H1 (cell line): ENCODE measurements around the gene MFNG. TPM values are rescaled to one million over a fixed set of nuclear protein-coding genes. Genes with fewer than 3 reads are reported as not detected.
A peak's percentile ranks its signal among the peaks of the same experiment; 100 is the strongest.

Experiments used
- CTCF ChIA-PET: fragments of 300-600 bp; sonication (Branson Sonifier 250); formaldehyde crosslinking; loops from one replicate; lab custom pipeline; 2021; ENCODE audit not compliant: partially characterized antibody; lab: Charles Lee
- POLR2A ChIA-PET: fragments of 300-600 bp; sonication (Branson Sonifier 250); formaldehyde crosslinking; loops from one replicate; lab custom pipeline; 2021; ENCODE audit warnings: inconsistent platforms; ENCODE audit not compliant: partially characterized antibody; lab: Charles Lee
- DNase-seq, 2 experiments: peaks; one replicate each; pipeline versions ENCODE4 v3.0.0 to v3.0.0-alpha.2; 2010 to 2022; ENCODE audit warnings: low spot score in 2 of 2, low read depth in 1 of 2, mixed read lengths in 1 of 2
- FAIRE-seq: peaks from 2 replicates; lab custom pipeline; 2011; peaks lifted over from hg19 to GRCh38; lab: Jason Lieb, UNC
- H2AFZ ChIP-seq: 2 replicates; pipeline ENCODE4 v1.8.1; 2012; ENCODE audit warnings: low read length, inconsistent platforms
- H2AK5ac ChIP-seq: 2 replicates; pipeline ENCODE4 v1.6.1; 2013; ENCODE audit warnings: low read depth, low read length
- H2BK120ac ChIP-seq: replicated peaks from 2 replicates; pipeline ENCODE3; 2013; ENCODE audit warnings: low read depth, low read length, inconsistent platforms
- H2BK12ac ChIP-seq: 2 replicates; pipeline ENCODE4 v1.6.1; 2013; ENCODE audit warnings: low read depth, low read length
- H2BK15ac ChIP-seq: 2 replicates; pipeline ENCODE4 v1.6.1; 2013; ENCODE audit warnings: low read length
- H2BK20ac ChIP-seq: 2 replicates; pipeline ENCODE4 v1.6.1; 2013; ENCODE audit warnings: low read length
- H2BK5ac ChIP-seq: 2 replicates; pipeline ENCODE4 v1.6.1; 2013; ENCODE audit warnings: low read depth, low read length
- H3K14ac ChIP-seq: 2 replicates; pipeline ENCODE4 v1.6.1; 2013; ENCODE audit warnings: inconsistent platforms; ENCODE audit not compliant: insufficient read length
- H3K18ac ChIP-seq: 2 replicates; pipeline ENCODE4 v1.6.1; 2013; ENCODE audit warnings: low read length; ENCODE audit errors: extremely low read depth
- H3K23ac ChIP-seq: 2 replicates; pipeline ENCODE4 v1.6.1; 2013; ENCODE audit warnings: inconsistent platforms; ENCODE audit not compliant: insufficient read length
- H3K23me2 ChIP-seq: 2 replicates; pipeline ENCODE4 v1.6.1; 2013; ENCODE audit warnings: low read depth, low read length
- H3K27ac ChIP-seq: 2 replicates; pipeline ENCODE4 v1.6.1; 2011; ENCODE audit warnings: low read depth, low read length, inconsistent platforms
- H3K27me3 ChIP-seq, 4 experiments: replicated peaks in 1 of 4; 1 replicate in 1 of 4; 2 replicates in 3 of 4; pipeline versions ENCODE4 v1.6.1 to v1.8.1; 2011 to 2013; ENCODE audit warnings: low read length in 3 of 4, mild to moderate bottlenecking in 3 of 4, inconsistent platforms in 2 of 4, mixed read lengths in 2 of 4, moderate library complexity in 1 of 4; ENCODE audit not compliant: control insufficient read depth in 3 of 4, insufficient read depth in 3 of 4; ENCODE audit errors: extremely low read depth in 1 of 4
- H3K36me3 ChIP-seq, 4 experiments: 2 replicates each; pipeline versions ENCODE4 v1.6.1 to v1.8.1; 2011 to 2013; ENCODE audit warnings: mild to moderate bottlenecking in 4 of 4, low read length in 3 of 4, moderate library complexity in 2 of 4, control low read depth in 1 of 4, inconsistent platforms in 1 of 4; ENCODE audit not compliant: insufficient read depth in 4 of 4, control insufficient read depth in 2 of 4
- H3K4ac ChIP-seq: replicated peaks from 2 replicates; pipeline ENCODE3; 2013; ENCODE audit warnings: low read length, low read depth, mixed read lengths, inconsistent platforms; ENCODE audit not compliant: insufficient read length
- H3K4me1 ChIP-seq, 4 experiments: replicated peaks in 1 of 4; 1 replicate in 1 of 4; 2 replicates in 3 of 4; pipeline versions ENCODE4 v1.6.1 to v1.8.1; 2011 to 2013; ENCODE audit warnings: low read length in 3 of 4, inconsistent platforms in 2 of 4, mixed read lengths in 1 of 4; ENCODE audit not compliant: insufficient read depth in 4 of 4, control insufficient read depth in 3 of 4
- H3K4me2 ChIP-seq, 2 experiments: 2 replicates each; pipeline versions ENCODE4 v1.6.1 to v1.8.1; 2011 to 2013; ENCODE audit warnings: low read depth in 2 of 2, low read length in 2 of 2, control low read depth in 1 of 2, inconsistent platforms in 1 of 2, mild to moderate bottlenecking in 1 of 2; ENCODE audit not compliant: insufficient read depth in 1 of 2
- H3K4me3 ChIP-seq, 4 experiments: fragments of 200-600, 300-600 bp in 1 of 4; sonication (generic), shearing (Covaris generic), sonication (Bioruptor Twin) in 1 of 4; 2 replicates each; pipeline versions ENCODE4 v1.5.1 to v1.8.1; 2011 to 2016; ENCODE audit warnings: low read length in 4 of 4, low read depth in 3 of 4, control low read depth in 2 of 4, inconsistent platforms in 2 of 4, mild to moderate bottlenecking in 2 of 4, mixed read lengths in 1 of 4, moderate library complexity in 1 of 4; ENCODE audit not compliant: insufficient read depth in 2 of 4; ENCODE audit errors: extremely low read depth in 1 of 4
- H3K56ac ChIP-seq: replicated peaks from 2 replicates; pipeline ENCODE3; 2013; ENCODE audit warnings: low read depth, mild to moderate bottlenecking, mixed read lengths, low read length, inconsistent platforms; ENCODE audit not compliant: insufficient read length
- H3K79me1 ChIP-seq: 2 replicates; pipeline ENCODE4 v1.6.1; 2013; ENCODE audit warnings: low read depth, low read length, control low read depth
- H3K79me2 ChIP-seq, 2 experiments: 2 replicates each; pipeline versions ENCODE4 v1.6.1 to v1.8.1; 2012 to 2013; ENCODE audit warnings: low read length in 2 of 2, mild to moderate bottlenecking in 2 of 2, inconsistent platforms in 1 of 2; ENCODE audit not compliant: insufficient read depth in 2 of 2, control insufficient read depth in 1 of 2
- H3K9ac ChIP-seq, 4 experiments: replicated peaks in 1 of 4; 1 replicate in 1 of 4; 2 replicates in 3 of 4; pipeline versions ENCODE4 v1.6.1 to v1.8.1; 2011 to 2013; ENCODE audit warnings: low read depth in 3 of 4, low read length in 3 of 4, control low read depth in 2 of 4, mild to moderate bottlenecking in 2 of 4, moderate library complexity in 2 of 4, inconsistent platforms in 1 of 4; ENCODE audit errors: extremely low read depth in 1 of 4
- H3K9me3 ChIP-seq, 2 experiments: 2 replicates each; pipeline versions ENCODE4 v1.6.1 to v1.8.1; 2012 to 2013; ENCODE audit warnings: mild to moderate bottlenecking in 2 of 2, moderate library complexity in 2 of 2, control low read depth in 1 of 2, inconsistent platforms in 1 of 2, low read depth in 1 of 2, low read length in 1 of 2, mixed read lengths in 1 of 2; ENCODE audit not compliant: insufficient read depth in 2 of 2
- H4K20me1 ChIP-seq, 2 experiments: replicated peaks in 1 of 2; 2 replicates each; pipeline versions ENCODE3 to v1.8.1; 2011 to 2013; ENCODE audit warnings: inconsistent platforms in 2 of 2, low read length in 2 of 2, mild to moderate bottlenecking in 1 of 2; ENCODE audit not compliant: insufficient read depth in 2 of 2, control insufficient read depth in 1 of 2
- H4K5ac ChIP-seq: 2 replicates; pipeline ENCODE4 v1.6.1; 2013; ENCODE audit warnings: low read length, low read depth, mixed read lengths, inconsistent platforms; ENCODE audit not compliant: insufficient read length
- H4K8ac ChIP-seq: 2 replicates; pipeline ENCODE4 v1.8.0; 2013; ENCODE audit warnings: mild to moderate bottlenecking, moderate library complexity, low read length, inconsistent platforms; ENCODE audit not compliant: insufficient read depth; ENCODE audit errors: extremely low read depth
- H4K91ac ChIP-seq: replicated peaks from 2 replicates; pipeline ENCODE3; 2013; ENCODE audit warnings: low read length, mixed read lengths, inconsistent platforms; ENCODE audit not compliant: insufficient read length
- BACH1 ChIP-seq: IDR thresholded peaks from 2 replicates; pipeline ENCODE4 v1.6.1; 2012; ENCODE audit warnings: low read length, improper control_type of control experiment
- CTBP2 ChIP-seq: IDR thresholded peaks from 2 replicates; pipeline ENCODE4 v1.7.0; 2011; ENCODE audit warnings: borderline replicate concordance, mild to moderate bottlenecking, moderate library complexity, mixed read lengths, low read length; ENCODE audit not compliant: insufficient read depth, insufficient read length
- GABPA ChIP-seq: IDR thresholded peaks from 2 replicates; pipeline ENCODE4 v1.6.1; 2011; ENCODE audit warnings: mild to moderate bottlenecking, low read length, moderate library complexity, borderline replicate concordance; ENCODE audit not compliant: insufficient read depth
- HDAC6 ChIP-seq: IDR thresholded peaks from one replicate; pipeline ENCODE4 v1.7.1; 2012; ENCODE audit warnings: low read depth, mild to moderate bottlenecking, inconsistent platforms, low read length, moderate library complexity
- JUN ChIP-seq: IDR thresholded peaks from 2 replicates; pipeline ENCODE4 v1.6.1; 2011; ENCODE audit warnings: low read depth, mild to moderate bottlenecking, improper control_type of control experiment, low read length
- JUND ChIP-seq: IDR thresholded peaks from 2 replicates; pipeline ENCODE4 v1.6.1; 2011; ENCODE audit warnings: mild to moderate bottlenecking, improper control_type of control experiment, low read length
- KDM1A ChIP-seq: fragments of 200-600, 300-600 bp; sonication (generic); IDR thresholded peaks from 2 replicates; pipeline ENCODE4 v1.7.1; 2016; ENCODE audit warnings: mild to moderate bottlenecking, low read length, borderline replicate concordance
- POLR2A ChIP-seq, 2 experiments: IDR thresholded peaks; 1 replicate in 1 of 2; 2 replicates in 1 of 2; pipeline ENCODE4 v1.6.1; 2011; ENCODE audit warnings: low read depth in 2 of 2, low read length in 2 of 2, mild to moderate bottlenecking in 2 of 2; ENCODE audit errors: control extremely low read depth in 1 of 2
- RFX5 ChIP-seq: IDR thresholded peaks from 2 replicates; pipeline ENCODE4 v1.6.1; 2011; ENCODE audit warnings: low read depth, low read length, improper control_type of control experiment, borderline replicate concordance
- SAP30 ChIP-seq: fragments of 300-600 bp; sonication (generic); IDR thresholded peaks from 2 replicates; pipeline ENCODE4 v1.7.1; 2012; ENCODE audit warnings: low read length, moderate library complexity, mild to moderate bottlenecking, inconsistent platforms; ENCODE audit not compliant: insufficient read depth, insufficient replicate concordance
- SIX5 ChIP-seq: IDR thresholded peaks from 2 replicates; pipeline ENCODE4 v1.6.1; 2011; ENCODE audit warnings: mild to moderate bottlenecking, low read depth, low read length
- TAF7 ChIP-seq: optimal IDR thresholded peaks from 2 replicates; pipeline ENCODE3; 2011; ENCODE audit warnings: low read depth, mild to moderate bottlenecking, inconsistent platforms, low read length, moderate library complexity, borderline replicate concordance
- WGBS, 2 experiments: shearing (Covaris generic) in 1 of 2; methylation state at CpG; one replicate each; pipeline versions ENCODE4 v1.1.6 to v1.1.7; 2013 to 2015; ENCODE audit warnings: low lambda C conversion rate in 2 of 2, mixed read lengths in 2 of 2, inconsistent platforms in 1 of 2, low coverage in 1 of 2, missing lambda C conversion rate in 1 of 2; ENCODE audit not compliant: insufficient replicate concordance in 2 of 2, insufficient coverage in 1 of 2, insufficient read length in 1 of 2; ENCODE audit errors: extremely low coverage in 1 of 2, missing lambda C conversion rate in 1 of 2; 5-methylcytosine and 5-hydroxymethylcytosine counted together
- polyA plus RNA-seq, 7 experiments: library from polyadenylated mRNA; depleted of rRNA in 3 of 7; stranded (reverse) in 5 of 7; unstranded in 2 of 7; fragments of >200 nt in 5 of 7; fragments of 200-250 nt in 2 of 7; gene quantifications; 1 replicate in 5 of 7; 2 replicates in 1 of 7; 4 replicates in 1 of 7; pipeline versions ENCODE4 v1.2.1 to v1.2.3, GENCODE V29; 2011 to 2013; ENCODE audit warnings: missing spikeins in 2 of 7, mixed read lengths in 2 of 7
- total RNA-seq: library from RNA; stranded (reverse); fragmentation: NEBNext Ultra II Directional; extraction: Animal tissue kit (Norgen Biotek cat#: 25700); gene quantifications from 2 replicates; pipeline ENCODE4 v1.2.1, GENCODE V29; 2021
- TF ChIP-seq, protein P1 (sequence below): IDR thresholded peaks from 2 replicates; pipeline ENCODE4 v1.6.1; 2012; ENCODE audit warnings: inconsistent platforms

Gene MFNG
- total and polyA plus RNA-seq, 2 of the 8 experiments (the other 6 are each of a cell fraction or from before 2014, with no cell fraction given): 1.7 to 5.5 TPM

DNA sequence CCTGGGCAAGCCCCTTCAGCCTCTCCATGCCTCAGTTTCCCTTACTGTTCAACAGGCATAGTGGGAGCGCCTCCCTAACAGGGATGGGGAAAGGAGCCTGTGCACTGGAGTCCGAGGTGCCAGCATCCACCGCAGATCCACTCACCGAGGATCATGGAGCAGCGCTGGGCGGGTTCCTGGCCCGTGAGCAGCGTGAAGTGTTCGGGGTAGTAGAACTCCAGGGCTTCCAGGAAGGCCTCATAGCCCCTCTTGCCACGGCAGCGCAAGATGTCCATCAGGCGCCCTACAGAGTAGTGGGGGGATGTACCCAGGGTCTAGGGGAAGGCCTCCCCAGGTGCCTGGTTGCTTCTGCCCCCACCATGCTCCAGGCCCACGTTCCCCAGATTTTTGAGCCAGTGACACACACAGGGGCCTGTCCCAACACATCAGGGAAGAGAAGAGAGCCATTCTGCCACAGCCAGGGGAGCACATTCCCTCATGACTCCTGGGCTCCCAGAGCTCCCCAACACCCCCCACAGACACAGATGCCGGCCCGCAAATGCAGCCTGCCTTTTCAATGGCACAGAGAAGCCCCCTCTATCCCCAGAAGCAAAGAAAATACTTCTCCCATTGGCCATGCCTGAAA, 31.8 kb upstream of the MFNG start:
- Histone ChIP-seq H3K79me1 (no peaks in the 10 kb centered on the region), H3K14ac (no peak overlapping the region), H3K9me3 (no peaks in the 10 kb centered on the region), H3K27me3 (peaks cover 7 to 25% (median 16%) of the 10 kb centered on the region in 4 experiments; a peak in 6 of 7 replicates), H3K23ac (no peak overlapping the region), H3K4me1 (peaks cover 0 to 7% (median 4%) of the 10 kb centered on the region in 4 experiments; a peak in 3 of 7 replicates), H3K4me2 (peak overlapping the region in 1 of 2 experiments; percentile 66; a peak in 1 of 4 replicates), H2AFZ (no peak overlapping the region), H2BK20ac (no peak overlapping the region), H4K20me1 (peaks cover 0 to 1% of the 10 kb centered on the region in 2 experiments), H2BK15ac (no peak overlapping the region), H3K18ac (no peak overlapping the region), H3K27ac (no peak overlapping the region), H3K4me3 (peak overlapping the region in 1 of 4 experiments; percentile 68; a peak in 2 of 8 replicates), H4K5ac (no peak overlapping the region), H2BK12ac (no peak overlapping the region), H3K79me2 (no peaks in the 10 kb centered on the region), H2AK5ac (no peak overlapping the region), H2BK120ac (no peak overlapping the region), H3K4ac (no peak overlapping the region), H3K23me2 (peaks cover 10% of the 10 kb centered on the region; the same call in 1 of the 2 replicates), H2BK5ac (no peak overlapping the region), H3K56ac (no peak overlapping the region), H3K36me3 (no peaks in the 10 kb centered on the region), H4K8ac (no peak overlapping the region), H3K9ac (no peak overlapping the region), H4K91ac (no peak overlapping the region)
- FAIRE-seq (no peak), DNase-seq (no peak)
- WGBS, 2 experiments: 85% methylated on average over 15 of the region's 15 CpGs; no CpG with 5 or more reads in 1 of the 2 experiments
- ChIA-PET POLR2A (no interaction called here), CTCF (interaction anchor here (0.9 to 1.8 kb wide), 4 partner anchors 10 to 45 kb away, joined by 3 to 4 read pairs (median 3); no protein-coding TSS in a partner anchor)
- TF ChIP-seq KDM1A (no peak), POLR2A (IDR thresholded peaks at IDR 0.05; ENCODE audit: control extremely low read depth in 1 of 2, low read depth in 2 of 2, low read length in 2 of 2) (no peak), JUND (no peak), CTBP2 (no peak), SAP30 (no peak), TAF7 (no peak), BACH1 (no peak), HDAC6 (no peak), SIX5 (no peak), JUN (no peak), GABPA (no peak), RFX5 (no peak)
- TF ChIP-seq, protein P1, sequence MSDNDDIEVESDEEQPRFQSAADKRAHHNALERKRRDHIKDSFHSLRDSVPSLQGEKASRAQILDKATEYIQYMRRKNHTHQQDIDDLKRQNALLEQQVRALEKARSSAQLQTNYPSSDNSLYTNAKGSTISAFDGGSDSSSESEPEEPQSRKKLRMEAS: no peak
